ENCODE data around the gene MOB3B. TPM values are rescaled to one million over a fixed set of nuclear protein-coding genes. Genes with fewer than 3 reads are reported as not detected.

Gene MOB3B
- 10 to 100 TPM; 24.0 to 26.2 (median 25.5) TPM for polyA plus RNA-seq (ENCODE audit: insufficient read length in 3 of 3)

DNA sequence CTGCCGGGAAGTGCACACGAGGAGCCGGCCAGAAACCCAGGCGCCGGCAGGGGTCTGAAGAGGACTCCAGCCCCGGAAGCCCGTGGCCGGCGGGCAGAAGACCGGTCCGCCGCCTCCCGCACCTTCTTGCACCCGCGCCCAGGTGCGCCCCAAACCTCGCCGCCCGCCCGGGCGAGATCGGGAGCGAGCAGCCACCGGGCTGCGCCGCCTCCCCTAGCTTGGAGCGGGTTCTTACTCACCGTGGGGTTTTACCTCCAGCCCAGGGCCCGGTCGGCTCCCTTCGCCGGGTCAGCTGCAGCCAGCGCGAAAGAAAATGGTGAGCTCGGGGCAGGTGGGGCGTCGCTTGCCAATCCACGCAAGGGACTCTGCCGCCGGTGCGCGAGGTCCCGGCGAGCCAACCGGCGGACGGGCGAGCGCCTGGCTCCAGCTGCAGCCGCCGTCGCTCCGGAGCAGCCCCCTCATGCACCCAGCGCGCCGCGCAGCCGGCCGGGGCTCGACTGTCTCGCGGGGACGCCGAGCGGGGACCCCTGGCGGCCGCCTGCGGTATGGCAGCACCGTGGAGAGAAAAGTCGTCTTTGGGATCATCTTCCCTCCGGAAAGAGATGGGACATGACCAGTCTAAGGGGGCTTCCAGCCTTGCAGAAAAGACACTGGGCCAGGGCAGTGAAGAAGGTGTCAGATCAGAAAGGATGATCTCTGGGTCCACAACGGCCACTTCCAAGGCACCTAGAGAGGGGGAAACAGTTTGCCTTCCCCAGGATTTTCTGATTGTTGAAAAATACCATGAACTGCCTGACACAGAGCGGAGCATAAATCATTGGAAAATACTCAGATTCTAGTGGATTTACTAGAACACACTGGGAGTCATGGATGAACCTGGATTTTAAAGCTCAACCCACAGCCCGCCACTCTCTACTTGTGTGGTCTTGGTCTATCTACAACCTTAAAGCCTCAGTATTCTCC is at the start of gene MOB3B:
Gene MOB3B (minus strand): TSS at position 499 of the 963 bp plus-strand sequence. CDS start 74,264 bp downstream, outside the sequence.
- DNase-seq (ENCODE audit: low read depth in 3 of 3, low spot score in 2 of 3) = peak in 1 of 3 donors; percentile 69

DNA sequence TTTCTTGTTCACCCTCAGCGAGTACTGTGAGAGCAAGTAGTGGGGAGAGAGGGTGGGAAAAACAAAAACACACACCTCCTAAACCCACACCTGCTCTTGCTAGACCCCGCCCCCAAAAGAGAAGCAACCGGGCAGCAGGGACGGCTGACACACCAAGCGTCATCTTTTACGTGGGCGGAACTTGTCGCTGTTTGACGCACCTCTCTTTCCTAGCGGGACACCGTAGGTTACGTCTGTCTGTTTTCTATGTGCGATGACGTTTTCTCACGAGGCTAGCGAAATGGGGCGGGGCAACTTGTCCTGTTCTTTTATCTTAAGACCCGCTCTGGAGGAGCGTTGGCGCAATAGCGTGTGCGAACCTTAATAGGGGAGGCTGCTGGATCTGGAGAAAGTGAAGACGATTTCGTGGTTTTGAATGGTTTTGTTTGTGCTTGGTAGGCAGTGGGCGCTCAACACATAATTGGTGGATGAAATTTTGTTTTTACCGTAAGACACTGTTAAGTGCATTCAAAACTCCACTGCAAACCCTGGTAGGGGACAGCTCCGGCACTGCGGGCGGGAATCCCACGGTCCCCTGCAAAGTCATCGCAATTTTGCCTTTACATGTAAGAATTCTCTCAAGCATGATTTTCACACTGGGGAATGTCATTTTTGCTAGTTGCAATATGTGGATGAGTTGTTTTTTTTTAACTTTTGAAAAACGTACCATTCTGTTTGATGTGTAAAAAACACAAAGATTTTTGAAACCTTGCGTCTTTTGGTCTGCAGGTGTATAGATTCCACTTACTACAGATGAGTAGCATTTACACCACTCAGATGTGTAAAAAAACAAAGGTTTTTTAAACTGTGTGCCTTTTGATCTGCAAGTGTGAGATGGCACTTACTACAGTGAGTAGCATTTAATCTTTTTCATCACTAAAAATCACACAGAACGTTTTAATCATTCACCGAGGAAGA is 44.3 kb upstream of the MOB3B start:
- peak; percentile 93 to 96 (median 95) for DNase-seq (ENCODE audit: low read depth in 3 of 3, low spot score in 2 of 3)

DNA sequence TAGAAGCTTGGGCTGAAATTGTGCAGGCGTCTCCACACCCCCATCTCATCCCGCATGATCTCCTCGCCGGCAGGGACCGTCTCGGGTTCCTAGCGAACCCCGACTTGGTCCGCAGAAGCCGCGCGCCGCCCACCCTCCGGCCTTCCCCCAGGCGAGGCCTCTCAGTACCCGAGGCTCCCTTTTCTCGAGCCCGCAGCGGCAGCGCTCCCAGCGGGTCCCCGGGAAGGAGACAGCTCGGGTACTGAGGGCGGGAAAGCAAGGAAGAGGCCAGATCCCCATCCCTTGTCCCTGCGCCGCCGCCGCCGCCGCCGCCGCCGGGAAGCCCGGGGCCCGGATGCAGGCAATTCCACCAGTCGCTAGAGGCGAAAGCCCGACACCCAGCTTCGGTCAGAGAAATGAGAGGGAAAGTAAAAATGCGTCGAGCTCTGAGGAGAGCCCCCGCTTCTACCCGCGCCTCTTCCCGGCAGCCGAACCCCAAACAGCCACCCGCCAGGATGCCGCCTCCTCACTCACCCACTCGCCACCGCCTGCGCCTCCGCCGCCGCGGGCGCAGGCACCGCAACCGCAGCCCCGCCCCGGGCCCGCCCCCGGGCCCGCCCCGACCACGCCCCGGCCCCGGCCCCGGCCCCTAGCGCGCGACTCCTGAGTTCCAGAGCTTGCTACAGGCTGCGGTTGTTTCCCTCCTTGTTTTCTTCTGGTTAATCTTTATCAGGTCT is 43.5 kb upstream of the MOB3B start, which contains the start of gene C9orf72:
Gene C9orf72 (minus strand): TSS at position 564 of the 716 bp plus-strand sequence. CDS start 6,361 bp downstream, outside the sequence.
- DNase-seq (ENCODE audit: low read depth in 3 of 3, low spot score in 2 of 3) = peak in 2 of 3 donors; percentile 48 to 54

DNA sequence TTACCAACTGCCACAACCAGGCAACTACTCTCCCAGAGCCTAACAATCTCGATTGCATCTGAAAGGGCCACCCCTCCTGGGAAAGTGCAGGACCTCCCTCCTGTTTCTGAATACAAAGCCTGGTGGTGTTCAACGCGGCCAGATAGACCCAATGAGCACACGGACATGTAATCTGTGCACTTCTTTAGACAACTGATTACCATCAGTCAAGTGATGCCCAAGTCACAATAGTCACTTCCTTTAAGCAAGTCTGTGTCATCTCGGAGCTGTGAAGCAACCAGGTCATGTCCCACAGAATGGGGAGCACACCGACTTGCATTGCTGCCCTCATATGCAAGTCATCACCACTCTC is 42.9 kb upstream of the MOB3B start:
- peak in 2 of 3 donors; percentile 40 to 48 for DNase-seq (ENCODE audit: low read depth in 3 of 3, low spot score in 2 of 3)

DNA sequence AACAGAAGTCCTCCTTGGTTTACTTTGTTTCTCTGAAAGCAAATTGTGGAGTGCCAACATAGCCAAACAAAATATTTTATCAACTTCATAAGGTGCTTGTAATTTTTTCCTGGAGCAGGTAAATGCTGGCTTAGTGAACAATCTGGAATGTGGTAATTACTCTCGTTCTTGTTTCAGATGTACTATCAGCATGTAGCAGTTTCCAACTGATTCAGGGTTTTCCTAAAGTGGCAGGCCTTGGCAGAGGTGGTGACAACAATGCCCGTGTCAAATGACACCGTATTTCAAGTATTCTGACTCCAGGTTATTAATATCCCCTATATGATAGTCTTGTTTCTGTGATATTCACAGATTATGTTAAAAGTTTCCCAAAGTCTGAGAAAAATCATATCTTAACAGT is 42.4 kb upstream of the MOB3B start:
- DNase-seq (ENCODE audit: low read depth in 3 of 3, low spot score in 2 of 3) = peak in 2 of 3 donors; percentile 10 to 12

DNA sequence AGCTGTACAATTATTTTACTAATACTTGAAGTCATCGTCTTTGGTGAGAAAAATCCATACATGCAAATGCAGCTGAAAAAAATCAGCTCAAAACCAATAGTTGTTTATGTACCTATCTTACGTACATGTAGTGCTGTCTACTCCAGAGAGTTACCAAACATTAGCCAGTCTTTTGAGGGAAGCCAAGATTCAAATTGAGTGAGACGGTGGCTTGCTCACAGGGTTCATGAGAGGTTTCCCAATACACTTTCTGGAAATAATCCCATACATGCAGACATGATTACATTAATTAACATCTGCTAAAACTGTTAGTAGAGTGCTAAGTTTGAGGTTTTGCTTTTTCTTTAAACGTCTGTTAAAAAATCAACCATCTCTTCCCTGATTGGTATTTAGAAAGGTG is 41.4 kb upstream of the MOB3B start:
- DNase-seq (ENCODE audit: low read depth in 3 of 3, low spot score in 2 of 3) = no peak

DNA sequence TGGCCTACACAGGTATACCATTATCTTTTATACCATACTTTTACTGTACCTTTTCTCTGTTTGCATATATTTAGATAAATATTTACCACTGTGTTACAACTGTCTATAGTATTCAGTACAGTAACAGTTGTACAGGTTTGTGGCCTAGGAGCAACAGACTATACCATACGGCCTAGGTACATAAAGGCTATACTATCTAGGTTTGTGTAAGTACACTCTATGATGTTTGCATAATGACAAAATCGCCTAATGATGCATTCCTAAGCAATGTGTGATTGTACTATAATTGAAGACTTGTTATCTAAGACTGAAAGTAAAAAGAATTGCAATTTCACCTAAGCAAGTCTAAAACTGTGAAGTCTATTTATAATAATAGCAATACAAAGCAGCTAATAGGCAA is 39.8 kb upstream of the MOB3B start:
- DNase-seq (ENCODE audit: low read depth in 3 of 3, low spot score in 2 of 3) = no peak

DNA sequence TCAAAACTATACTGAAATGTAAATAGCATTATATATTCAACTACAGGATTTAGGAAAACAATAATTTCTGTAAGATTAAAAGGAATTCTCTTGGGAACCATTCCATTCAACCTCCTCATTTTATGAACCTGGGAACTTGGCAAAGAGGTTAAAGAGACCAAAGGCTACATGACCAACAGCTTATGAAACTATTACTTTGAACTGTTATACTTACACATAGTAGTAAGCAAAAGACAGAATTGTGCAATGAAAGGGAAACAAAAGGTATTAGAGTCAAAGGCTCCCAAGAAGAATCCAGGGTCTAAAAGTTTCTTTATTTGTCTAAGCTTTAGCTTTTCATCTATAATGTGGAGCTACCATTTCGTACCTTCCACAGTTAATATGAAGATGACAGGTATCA is 36.5 kb upstream of the MOB3B start:
- DNase-seq (ENCODE audit: low read depth in 3 of 3, low spot score in 2 of 3) = no peak

DNA sequence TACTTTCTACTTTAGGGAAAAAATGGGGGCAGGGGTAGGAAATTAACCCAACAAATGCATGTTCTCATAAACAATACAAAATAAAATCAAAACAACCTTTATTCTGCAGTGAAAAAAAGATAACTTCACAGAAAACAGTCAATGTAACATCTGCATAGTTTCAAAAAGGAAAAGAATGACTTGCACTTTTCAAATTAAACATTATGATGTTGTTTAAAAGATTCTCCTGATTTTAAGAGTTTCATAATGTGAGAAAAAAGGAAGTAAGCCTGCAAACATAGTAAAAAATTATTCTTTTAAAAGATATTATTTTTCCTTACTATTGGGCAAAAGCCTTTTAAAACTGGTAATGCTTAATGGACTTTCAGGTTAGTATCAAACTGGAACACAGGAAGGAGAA is 36.1 kb upstream of the MOB3B start:
- DNase-seq (ENCODE audit: low read depth in 3 of 3, low spot score in 2 of 3) = no peak

DNA sequence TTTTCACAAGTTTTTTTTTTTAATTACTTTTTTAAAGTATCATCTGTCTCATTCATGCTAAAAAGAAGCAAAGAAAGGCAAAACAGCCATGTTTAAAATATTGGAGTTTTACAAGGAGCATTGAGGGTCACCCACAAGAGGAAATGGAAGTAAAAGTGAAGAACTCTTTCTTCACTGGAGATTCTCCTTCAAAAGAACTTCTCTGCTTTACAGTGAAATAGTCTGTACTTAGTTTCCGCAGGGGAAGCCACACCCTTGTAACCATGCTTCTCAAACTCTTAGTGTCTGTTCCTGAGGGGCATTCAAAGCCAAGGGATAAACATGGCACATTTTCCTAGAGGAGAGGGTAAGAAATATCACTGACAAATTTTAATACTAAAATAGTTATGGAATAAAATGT is 35.1 kb upstream of the MOB3B start:
- no peak for DNase-seq (ENCODE audit: low read depth in 3 of 3, low spot score in 2 of 3)

DNA sequence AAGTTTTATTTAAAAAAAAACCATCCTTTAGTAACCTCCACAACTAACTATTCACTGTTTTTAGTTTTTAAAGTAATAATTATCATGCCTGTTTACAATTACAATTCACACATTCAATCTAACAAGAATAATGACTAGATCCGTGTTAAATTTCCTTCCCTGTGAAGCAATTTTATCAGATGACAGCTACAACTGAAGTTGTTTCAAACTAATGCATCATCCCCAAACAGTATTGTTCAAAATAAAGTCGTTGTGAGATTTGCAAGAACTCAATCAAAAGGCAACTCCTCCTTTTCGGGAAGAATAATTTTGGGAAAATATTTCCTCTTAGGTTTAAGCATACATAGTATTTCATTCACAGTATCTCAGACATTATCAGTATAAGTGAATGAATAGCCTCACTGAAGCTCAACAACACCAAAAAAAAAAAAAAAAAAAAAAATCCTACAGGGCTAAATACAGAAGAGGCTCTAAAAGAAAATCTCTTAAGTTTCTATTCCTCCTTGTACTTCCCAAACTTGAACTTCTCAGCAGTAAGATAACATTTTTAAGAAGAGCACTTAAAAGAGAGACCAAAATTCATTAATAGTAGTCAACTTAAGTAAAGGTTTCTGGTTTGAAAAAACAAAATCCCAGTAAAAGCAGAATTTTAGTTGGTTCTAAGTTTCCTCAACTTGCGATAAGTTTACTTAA is 34.3 kb upstream of the MOB3B start:
- no peak for DNase-seq (ENCODE audit: low read depth in 3 of 3, low spot score in 2 of 3)

DNA sequence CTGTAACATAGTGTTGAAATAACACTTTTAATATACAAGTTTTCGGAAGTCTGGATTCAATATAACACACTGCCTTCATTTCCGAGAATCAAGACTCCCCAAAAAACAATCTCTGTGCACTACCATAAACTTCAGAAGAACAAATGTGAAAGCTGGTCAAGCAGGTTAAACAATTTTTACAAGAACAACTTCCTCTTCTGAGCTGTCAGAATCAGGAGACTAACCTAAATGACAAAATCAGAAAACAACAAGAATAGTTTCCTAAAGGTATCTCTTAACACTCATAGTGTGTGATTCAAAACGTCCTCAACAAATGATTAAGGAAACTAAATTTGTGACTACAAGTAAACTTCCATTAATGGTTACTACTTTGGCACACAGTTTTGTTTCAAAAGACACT is 32.1 kb upstream of the MOB3B start:
- no peak for DNase-seq (ENCODE audit: low read depth in 3 of 3, low spot score in 2 of 3)

DNA sequence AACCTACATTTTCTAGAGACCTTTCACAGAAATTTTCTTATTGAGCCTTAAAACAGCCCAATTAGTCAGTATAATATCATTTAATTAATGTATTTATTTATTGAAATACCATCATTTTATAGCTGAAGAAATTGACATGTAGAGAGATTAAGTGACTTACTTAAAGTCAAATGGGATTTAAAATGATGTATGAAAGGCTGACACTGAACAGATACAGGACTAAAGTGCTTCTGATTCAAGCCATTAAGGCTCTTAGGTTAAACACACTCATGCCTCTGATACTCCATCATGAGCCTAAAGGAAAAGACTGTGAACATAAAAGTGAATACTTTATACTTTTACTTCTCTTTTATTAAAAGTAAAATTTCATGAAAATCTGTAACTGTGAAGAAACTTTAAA is 30.8 kb upstream of the MOB3B start:
- DNase-seq (ENCODE audit: low read depth in 3 of 3, low spot score in 2 of 3) = no peak

DNA sequence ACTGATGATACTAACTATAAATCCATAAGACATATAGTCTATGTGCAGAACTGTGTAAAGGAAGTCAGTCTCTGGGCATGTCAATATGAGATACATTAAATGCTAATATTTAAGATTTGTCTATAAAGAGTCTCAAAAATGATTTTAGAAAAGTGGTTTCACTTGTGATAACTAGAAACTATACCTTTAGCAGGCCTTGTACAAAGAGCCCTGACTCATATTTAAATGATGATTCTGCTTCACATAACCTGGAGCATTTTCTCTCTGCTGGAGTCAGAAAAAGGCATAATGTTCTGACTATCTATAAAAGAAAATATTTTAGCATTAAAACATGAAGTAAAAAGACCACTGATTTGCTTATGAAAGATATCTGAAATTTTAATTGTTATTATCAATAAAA is 28.7 kb upstream of the MOB3B start:
- DNase-seq (ENCODE audit: low read depth in 3 of 3, low spot score in 2 of 3) = no peak

DNA sequence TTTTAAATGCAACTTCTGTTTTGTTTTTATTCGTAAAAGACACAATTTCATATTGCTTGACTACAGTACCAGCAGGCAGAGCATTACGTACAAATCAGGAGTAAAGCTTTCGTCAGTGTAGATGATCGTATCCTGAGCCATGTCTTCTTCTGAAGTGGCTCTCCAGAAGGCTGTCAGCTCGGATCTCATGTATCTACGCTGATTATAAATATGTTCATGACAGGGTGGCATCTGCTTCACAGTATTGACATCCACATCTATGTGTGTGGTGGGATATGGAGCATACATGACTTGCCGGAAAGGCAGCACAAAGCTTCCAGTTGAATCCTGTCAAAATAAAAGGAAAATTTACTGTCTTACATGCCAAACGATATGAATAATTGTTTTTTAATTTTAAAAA is 26.9 kb upstream of the MOB3B start:
- DNase-seq (ENCODE audit: low read depth in 3 of 3, low spot score in 2 of 3) = no peak

DNA sequence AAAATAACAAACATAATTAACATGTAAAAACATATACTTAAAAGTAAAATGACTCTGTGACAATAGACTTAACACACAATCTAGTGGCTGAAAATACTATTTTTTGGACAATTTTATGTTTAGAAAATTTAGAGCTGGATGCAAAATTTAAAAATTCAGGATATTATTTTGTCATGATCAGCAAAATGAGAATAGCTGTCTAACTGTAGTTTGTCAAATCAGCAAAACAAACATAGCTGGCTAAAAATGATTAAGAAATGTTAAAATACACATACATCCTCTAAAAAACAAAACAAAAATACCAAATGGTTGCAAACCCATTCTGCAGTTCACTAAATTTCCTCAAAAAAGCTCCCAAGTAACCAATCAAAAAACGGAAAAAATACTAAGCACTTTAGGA is 25.1 kb upstream of the MOB3B start:
- no peak for DNase-seq (ENCODE audit: low read depth in 3 of 3, low spot score in 2 of 3)

DNA sequence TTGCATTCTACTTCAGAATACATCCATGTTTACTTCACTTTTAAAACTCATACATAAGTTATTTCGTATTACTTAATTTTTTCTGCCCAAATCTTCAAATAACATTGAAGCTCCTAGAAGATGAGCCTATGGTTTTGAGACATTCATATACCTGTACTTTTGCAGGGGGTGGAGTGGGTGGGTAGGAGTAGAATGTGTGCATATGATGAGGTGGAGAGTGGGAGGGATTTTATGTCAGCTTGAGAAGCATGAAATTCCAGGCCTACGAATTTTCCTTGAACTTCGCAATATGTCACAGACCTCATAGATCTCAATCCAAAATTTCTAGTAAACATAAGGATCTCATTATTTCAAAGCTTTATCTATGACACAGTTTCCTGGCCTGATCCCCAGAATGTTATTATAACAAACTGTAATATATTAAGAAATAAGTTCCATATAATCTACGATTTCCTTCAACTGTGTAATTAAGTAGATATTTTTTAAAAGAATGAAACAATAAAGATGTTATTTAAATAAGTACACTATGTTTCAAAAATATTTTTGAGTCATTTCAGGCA is 19.7 kb upstream of the MOB3B start:
- DNase-seq (ENCODE audit: low read depth in 3 of 3, low spot score in 2 of 3) = no peak

DNA sequence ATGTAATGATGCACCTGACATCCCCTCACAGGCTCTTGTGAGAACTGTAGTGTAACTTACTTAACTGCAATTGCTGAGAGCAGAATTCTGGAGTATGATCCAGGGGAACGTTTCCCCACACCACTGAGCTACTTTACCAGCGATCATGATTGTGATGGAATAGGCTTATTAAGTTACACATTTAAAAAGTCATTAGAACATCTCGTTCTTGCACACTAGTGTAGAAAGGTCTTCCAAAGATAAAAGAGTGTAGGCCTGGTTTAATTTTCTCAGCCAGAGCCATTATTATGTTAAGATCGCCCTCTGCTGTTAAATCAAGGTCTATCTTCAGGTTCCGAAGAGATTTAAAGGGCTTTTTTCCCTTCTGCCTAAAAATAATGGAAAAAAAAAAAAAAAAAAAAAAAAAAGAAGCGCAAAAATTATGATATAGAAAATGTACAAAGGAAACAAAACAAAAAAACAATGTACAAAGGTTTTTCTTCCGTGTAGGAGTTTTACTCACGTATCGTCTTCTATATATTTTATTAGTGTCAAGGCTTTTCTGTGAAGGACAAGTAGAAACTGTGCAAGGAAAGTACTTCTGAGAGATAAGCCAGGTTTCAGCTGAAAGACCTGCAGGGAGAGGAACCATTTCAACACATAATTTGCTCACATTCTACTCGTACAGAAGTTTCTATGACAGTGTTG is 18.6 kb upstream of the MOB3B start:
- DNase-seq (ENCODE audit: low read depth in 3 of 3, low spot score in 2 of 3) = no peak

DNA sequence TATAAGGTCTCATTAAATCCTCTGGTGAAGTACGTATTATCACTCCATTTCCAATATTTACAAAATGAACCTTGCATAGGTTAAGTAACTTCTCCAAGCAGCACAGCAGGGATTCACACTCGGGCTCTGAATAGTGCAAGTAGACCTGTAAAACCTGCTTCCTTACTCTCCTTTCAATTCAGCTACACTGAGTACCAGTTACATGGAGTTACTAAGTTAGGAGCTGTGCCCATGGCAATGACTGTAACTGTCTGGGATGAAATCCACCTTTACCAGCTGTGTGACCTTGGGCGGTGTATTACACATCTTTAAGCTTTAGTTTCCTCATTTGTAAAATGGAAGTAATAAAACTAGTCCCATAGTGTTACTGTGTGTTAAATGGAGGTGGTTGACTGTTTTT is 15.9 kb upstream of the MOB3B start:
- no peak for DNase-seq (ENCODE audit: low read depth in 3 of 3, low spot score in 2 of 3)

Data from right renal cortex interstitium (tissue), 3 donors.